HG02870 (cell line): ENCODE measurements around the gene CD59.

Experiments
- ATAC-seq: cut with Tn5 transposase; IDR thresholded peaks from one replicate; pipeline ENCODE4 v1.9.1; 2021; ENCODE audit warnings: mild to moderate bottlenecking, moderate library complexity; ENCODE audit not compliant: unreplicated experiment

Gene CD59, protein sequence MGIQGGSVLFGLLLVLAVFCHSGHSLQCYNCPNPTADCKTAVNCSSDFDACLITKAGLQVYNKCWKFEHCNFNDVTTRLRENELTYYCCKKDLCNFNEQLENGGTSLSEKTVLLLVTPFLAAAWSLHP

DNA sequence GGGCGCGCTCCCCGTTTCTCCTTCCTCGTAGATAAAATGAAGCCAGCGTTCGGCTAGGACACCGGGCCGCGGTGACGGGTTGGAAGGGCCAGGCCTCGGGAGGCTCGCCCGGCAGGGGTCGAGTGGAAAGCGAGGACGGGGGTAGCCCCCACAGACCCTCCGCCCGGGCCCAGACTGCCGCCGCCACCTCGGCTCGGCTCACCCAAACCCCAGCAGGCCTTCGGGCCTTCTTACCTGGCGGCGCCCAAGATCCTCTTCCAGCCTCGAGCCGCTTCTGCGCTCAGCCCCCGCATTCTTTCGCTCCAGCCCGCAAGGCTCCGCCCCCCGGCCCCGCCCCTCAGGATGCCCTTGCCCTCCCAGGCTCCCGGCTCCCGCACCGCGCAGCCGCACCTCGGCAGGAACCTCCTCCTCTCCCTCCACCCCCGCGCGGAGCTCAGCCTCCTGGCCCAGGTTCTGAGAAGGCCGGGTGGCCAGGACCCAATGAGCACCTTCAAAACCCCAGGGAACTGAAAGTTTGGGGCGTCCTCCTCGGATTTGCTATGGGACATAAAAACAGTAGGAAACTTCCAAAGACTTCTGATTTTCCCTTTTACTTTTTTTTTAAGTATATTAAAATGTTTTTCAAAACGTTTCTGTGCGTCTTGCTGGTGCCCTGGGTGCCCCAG, at the start of gene CD59:
CD59 (minus strand) TSS at position 276 of the 665 bp plus-strand sequence. CDS start 13,978 bp downstream, outside the sequence.
- peak; percentile 43 for ATAC-seq

DNA sequence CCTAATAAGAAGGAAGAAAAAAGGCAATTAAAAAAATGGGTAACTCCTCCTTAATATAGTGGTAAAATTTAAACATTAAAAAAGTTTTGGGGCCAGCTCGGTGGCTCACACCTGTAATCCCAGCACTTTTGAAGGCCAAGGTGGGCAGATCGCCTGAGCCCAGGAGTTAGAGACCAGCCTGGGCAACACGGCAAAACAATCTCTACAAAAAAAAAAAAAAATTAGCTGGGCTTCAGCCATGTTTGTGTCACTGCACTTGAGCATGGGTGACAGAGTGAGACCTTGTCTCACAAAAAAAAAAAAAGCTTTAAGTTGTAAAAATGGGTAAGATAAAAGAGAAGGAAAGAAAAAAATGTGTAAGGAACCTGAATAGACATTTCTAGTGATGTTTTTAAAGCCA, 49.4 kb upstream of the CD59 start:
- no peak for ATAC-seq

DNA sequence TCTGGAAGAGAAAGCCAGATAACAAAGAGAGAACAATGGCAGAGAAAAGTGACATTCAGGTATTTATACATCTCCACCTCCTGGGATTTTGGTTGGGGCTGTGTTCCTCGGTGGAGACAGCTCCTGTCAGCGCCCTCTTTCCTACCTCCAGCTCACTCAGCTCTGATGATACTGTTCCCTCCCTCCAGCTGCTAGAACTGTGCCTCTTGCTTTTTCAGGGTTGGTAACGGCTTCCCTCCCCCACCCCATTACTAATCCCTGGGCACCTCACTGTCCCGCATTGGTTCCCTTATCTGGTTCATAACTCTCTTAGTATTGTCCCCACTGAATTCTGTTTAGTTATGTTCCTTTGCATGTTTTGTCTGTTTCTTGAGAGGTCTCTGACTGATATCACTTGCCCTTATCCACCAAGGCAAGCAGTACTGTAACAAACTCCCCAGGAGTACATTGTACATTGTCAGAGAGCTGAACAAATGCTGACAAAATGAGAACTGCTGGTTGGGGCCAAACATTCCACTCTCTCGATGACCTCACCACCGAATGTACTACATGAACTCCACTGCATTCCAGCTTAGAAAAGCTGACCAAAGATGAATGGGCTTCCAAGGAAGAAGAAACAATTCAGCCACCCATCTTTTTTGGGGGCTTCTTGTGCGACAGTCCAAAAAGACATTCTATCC, 43.8 kb upstream of the CD59 start:
- ATAC-seq = no peak

DNA sequence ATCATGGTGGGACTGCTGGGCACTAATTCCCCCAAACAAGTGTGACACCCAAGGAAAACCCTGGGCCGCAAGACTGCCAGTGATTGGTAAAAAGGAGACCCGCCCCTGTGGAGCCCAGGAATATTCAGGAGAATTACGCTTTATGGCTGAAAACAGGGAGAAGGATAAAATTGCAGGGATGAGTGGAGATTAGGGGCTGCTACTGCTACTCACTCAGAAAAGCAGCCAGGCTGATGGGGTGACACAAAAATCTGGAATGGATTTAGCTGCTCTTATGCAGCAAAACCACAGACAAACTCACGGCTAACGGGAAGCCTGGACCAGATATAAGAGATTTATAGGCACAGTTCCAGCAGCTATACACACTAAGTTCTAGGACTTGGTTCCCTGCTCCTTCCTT, 42.5 kb upstream of the CD59 start:
- no peak for ATAC-seq

DNA sequence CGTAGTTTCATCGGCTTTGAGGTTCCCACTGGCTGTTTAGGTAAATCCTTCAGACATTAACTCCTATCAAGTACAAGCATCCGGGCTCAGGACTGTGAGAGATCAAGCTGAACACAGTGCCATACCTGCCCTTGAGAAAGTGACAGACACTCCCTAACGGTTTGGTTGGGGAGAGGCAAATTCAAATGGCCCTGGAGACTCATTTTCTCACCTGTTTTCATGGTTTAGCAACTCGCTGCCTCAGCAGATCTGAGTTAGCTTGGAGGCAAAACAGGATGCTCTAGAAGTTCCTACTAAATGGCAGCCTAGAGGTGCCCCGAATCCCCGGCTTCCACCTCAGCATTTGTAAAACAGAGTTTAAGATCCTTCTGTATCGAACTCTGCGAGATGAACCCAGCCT, 41.7 kb upstream of the CD59 start:
- ATAC-seq = no peak

DNA sequence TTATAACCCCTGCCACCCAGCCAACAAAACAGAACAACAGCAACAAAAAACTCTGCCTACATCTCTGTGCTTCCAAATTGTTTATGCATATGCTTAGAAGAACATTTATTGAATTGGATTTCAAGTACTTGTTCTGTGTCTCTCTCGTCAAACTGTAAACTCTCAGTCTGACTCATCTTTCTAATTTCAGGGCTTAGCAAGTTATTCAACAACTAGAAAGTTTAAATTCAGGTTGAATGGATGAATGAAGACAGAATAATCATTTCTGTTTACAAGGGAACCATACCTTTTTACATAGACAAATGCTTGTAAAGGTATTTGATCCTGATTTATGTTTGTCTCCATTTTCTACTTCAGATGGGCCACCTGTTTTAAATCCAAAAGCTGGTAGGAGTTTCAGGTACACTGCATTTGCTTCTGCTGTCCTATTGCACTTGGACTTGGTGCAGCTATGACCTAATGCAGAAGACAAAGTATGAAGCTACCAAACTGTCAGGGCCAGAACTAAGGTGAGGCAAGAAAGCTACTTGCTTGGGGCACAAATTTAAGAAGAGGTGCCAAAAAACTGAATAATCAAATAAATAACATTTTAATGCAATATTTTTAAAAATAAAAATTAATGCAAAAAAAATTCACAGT, 39.7 kb upstream of the CD59 start:
- ATAC-seq = no peak

DNA sequence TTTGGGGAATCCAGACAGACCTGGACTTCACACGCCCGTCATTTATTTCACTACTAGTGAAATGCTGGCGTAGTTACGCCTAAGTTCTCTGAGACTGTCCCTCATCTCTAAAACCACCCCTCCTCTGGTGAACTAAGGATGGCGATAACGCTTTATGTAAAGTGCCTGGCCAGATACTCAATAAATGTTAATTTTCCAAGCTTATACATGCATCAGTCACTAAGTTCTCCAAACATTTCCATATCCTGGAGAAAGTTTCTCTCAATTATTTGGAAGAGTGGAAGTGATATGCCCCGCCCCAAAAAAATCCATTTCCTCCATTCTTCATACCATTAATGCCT, 39.2 kb upstream of the CD59 start:
- no peak for ATAC-seq

DNA sequence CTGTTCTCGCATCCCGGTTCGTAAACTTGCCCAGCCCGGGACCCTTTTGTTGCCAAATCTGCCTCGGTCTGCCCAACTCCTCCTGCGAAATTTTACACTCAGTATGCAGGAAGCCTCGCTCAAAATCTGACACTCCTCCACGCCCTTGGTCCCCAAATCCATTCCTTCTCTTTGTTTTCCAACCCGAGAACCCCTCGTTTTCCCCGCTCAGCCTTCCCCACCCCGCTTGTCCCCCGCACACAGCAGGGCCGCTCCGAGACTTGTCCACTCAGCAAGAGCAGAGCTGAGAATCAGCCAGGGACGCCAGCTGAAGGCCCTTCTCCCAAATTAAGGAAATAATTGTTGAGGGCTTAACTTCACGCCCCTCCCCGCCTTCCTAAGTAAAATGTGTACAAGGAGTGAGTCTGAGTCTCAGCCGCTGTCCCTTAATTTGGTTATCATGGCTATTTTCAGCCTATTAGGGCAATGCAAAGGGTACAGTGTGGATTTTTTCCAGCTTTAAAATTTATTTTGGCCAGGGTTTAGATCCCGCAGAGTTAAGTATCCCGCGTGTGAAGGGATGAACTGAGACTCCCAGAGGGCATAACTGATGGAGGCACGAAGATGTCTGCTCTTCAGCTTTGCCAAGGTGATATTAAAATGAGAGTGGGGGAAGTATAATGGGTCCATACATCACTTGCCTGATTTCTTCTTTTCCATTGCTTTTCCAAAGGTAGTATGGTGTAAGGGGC, 38.7 kb upstream of the CD59 start:
- ATAC-seq = no peak

DNA sequence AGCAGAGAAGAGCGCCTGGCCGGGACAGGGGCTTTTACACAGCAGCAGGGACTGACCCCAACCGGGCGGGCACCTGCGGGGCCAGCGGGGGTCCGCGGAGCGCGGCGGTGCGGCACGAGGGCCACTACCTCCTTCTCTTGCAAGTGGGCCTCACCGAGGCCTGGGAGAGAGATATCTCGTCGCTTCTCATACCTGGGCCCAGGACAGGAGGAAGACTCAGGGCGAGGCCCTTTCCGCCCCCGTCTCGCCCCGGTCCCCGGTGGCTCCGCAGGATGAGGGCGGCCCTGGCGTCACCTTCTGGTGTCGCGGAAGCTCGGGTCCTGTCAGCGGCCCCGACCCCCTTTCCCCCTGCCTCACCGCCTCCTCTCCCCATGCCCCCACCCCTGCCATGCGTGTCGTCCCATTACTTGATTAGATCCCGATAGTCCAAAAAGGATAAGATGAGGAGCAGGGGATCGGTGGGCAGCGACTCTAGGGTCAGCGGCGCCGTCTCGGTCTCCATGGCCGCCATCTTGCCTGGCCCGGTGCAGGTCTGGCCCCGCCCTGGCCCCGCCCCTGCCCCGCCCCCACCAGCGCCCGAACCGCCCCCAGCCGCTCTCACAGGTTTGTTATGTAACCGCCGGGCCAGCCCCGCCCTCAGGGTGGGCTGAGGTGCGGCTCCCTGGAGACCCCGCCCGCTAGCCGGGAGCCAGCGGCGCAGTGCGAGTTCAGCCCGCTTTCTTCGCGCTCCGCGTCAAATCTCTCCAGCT, 37.9 kb upstream of the CD59 start, which contains the start of gene FBXO3:
FBXO3 (minus strand) TSS at position 534 of the 749 bp plus-strand sequence; CDS start at position 511, 23 bp downstream.
- peak; percentile 76 for ATAC-seq

DNA sequence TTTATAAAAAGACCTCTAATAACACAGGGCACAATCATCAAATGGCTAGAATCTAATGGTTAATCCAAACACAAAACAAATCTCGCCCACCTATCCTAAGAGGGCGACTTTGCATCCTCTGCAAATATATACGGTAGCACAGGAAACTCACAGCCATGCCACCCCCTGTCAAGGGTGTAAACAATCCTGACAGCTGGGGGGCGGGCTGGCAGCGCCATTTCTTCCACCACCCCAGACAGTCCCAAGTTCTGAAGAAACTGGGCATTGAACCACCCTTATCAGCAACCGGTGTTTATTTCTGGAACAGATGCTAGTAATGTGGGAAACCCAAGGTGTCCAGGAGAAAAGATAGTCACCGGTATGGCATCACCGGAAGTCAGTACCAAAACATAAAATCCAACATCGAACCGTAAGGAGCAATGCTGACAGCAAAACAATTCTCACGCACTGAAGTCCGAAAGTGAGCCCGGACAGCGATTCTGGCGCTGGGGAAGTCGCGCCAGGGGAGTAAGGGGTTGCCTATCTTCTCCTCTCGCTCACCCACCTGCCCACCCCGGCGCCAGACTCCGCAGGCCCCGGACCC, 37.3 kb upstream of the CD59 start:
- peak; percentile 2 for ATAC-seq

DNA sequence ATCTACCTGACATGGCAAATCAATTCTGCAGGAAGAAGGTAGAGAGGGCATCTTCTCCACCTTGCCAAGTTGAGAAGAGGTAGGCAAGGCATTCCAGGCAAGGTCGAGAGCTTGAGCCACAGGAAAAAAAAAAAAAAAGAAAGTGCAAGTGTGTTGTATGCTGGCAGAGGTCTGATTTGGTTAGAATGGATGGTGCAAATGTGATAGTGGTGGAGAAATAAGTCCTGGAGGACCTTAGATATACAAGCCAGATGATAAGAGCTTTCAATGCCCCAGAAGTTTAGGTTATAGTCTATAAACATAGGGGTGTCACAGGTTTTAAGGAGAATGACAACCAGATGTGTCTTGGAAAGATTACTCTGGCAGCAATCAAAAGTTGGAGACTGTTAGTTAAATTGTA, 36.6 kb upstream of the CD59 start:
- ATAC-seq = no peak

DNA sequence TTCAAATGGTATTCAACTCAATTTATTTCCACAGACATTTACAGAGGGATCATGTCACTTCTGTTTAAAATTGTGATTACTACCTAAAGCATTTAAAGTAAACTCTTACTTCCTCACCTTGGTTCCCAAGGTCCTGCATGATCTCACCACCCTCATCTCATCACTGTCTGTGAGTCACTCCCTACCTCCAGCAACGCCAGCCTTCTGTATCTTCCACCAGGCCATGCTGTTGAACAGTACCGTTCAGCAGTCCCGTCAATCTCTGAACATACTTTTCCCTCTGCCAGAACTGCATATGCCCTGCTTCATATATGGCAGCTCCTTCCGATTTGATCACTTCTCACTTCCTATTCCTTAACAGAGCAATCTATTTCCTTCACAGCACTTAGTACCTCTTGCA, 36.1 kb upstream of the CD59 start:
- no peak for ATAC-seq

DNA sequence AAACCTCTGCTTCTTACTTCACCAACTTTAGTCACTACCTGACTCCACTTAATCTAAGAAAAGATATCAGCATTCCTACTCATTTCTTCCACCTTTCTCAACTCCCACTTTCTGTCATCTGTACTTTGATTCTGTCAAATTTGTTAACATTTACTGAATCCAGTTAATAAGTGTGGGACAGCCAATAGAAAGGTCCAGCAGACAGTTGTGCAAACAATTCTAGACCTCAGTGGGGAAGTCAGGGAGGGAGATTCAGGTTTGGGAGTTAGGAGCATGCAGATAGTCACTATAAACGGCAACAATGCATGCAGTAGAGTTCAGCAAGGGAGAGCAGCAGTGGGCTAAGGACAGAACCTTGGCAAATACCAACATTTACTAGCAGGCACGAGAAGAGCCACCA, 34.0 kb upstream of the CD59 start:
- ATAC-seq = no peak

DNA sequence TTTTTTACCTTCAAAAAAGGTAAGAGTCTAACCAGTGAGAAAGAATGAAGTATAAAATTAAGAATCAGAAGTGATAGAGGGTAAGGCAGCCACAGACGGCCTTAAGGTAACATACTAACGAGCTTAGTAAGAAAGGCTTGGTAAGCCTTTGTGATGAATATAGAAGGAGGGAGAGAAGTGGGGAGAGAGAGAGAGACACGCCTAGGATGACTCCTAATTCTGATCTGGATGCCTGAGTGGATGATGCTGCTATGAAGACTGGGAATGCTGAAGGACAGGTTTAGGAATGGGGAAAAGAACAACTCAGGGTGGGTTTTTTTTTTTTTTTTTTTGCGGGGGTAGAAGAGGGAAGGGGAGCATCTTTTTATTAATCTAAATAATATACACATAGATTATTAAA, 33.3 kb upstream of the CD59 start:
- no peak for ATAC-seq

DNA sequence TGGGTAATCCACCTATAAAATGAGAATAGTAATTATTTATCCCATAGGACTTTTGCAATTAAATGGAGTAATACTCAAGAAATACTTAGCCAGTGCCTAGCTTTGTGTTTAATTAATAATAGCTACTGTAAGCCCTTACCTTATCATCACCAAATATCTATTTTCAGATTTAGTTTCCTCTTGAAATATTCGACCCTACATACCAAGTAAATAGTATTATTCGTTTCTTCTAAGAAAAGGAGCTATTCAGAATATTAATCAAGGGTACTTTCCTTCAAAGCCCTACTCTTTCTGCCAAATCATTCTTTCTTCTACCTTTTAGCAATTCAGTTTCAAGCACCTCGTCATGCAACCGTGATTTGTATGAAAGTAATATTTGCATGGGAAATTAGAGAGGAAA, 31.4 kb upstream of the CD59 start:
- no peak for ATAC-seq

DNA sequence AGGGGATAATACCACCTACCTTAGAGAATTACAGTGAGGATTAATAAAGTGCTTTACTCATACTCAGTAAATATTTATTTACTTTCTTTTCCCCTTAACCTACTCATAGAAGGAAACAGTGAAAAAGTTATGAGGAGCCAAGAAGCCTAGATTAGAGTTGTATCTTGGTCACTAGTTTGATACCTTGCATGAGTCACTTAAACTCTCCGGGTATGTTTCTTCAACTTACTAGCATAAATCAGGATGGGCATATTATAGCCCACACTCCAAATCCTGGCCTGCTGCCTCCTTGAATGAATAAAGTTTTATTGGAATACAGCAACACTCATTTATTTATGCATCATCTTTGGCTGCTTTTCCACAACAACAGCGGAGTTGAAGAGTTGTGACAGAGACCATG, 29.9 kb upstream of the CD59 start:
- ATAC-seq = no peak

DNA sequence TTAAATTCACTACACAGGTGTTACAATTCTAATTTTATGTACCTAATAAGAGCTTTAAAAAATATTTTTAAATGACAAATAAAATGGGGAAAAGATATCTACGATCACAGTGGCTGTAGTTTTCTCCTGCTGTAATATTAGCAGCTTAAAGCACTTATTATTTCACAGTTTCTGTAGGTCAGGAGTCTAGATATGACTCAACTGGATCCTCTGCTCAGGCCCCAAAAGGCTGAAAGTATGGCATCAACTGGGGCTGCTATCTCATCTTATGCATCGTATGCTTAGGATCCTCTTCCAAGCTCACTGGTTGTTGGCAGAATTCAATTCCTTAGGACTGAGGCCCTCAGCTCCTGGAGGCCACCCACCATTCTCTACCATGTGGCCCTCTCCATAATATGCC, 25.2 kb upstream of the CD59 start:
- ATAC-seq = peak; percentile 98

DNA sequence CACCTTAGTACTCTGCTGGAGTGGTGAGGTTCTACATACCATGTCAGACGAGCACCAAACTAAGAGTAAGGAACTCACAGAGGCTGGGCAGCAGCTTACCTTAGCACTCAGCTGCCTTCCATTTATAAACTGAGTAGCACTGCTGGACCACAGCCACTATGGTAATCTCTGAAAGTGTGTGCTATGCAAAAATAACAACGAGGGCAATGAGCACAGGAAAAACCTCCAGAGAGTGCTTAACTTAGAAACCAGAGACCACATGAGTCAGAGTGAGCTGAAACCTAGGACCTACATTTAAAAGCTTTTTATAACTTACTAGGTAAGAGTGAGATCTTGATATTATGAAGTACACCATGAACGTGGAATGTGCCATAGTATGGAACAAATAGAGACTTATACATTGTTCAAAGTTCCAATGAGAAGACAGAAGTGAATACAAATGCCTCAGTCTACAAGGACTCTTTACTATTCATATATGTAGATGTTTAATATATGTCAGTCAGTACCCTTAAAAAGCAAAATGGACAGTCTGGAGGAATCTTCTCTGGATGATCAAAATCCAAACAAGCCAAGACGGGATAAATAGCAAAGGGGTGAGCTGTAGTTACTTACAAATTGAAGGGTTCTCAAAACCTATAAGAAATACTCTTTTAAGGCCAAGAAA, 17.2 kb upstream of the CD59 start:
- ATAC-seq = peak; percentile 99

DNA sequence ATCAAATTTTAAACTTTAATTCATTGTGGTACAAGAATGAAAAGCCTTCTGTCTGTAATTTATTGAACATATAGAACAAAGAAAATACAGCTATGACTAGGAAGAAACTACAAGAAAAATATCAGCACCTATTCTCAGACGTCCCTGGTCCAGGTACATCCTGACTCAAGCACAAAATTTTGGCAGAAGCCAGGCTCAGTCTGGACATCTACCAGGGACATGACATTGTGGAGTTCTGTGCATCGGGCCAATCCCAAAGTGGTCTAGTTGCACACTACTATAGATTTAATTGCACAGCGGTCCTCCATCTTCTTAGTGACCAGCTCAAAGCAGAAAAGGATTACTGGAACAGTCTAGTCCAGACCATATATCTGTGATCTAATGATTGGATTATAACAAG, 15.7 kb upstream of the CD59 start:
- no peak for ATAC-seq

DNA sequence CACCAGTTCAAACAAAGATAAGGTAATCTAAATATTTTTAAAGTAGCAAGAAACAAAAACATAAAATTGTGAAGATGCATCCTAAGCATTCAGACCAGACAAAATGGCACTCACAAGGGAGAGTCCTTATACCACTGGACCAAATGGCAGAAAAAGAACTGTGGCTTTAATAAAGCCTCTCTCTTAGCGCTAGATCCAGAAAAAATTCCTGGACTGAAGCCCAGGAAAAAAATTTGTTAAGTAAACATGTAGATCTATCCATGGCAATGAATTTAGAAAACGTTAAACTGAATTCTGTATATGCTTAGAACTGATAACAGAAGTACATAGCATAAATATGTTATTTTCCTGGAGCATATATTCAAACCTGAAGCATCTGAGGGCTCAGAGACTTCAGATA, 11.8 kb upstream of the CD59 start:
- no peak for ATAC-seq
